ENCODE measurements around the gene CACNA1G. TPM values are rescaled to one million over a fixed set of nuclear protein-coding genes. Genes with fewer than 3 reads are reported as not detected.

CACNA1G gene
- total RNA-seq, 1 experiment from 2014 or later = 6.7 TPM

- no peak for ATAC-seq
- CTCF ChIA-PET = interaction anchor here (0.6 to 5.7 kb wide), 7 partner anchors 8 to 436 kb away, joined by 3 to 41 read pairs (median 4); no protein-coding TSS in a partner anchor
Measured at GRCh38 chr17:50620237-50620636, 59.7 kb downstream of the CACNA1G start.

More at GRCh38 chr17:50620237-50620636, 59.7 kb downstream of the CACNA1G start:
- TF ChIP-seq JAZF1 (CRISPR knock-in tag; IDR thresholded peaks at IDR 0.05) (no peak), ZNF317 (CRISPR knock-in tag; IDR thresholded peaks at IDR 0.05; ENCODE audit: borderline replicate concordance, low read depth) (no peak), IRF1 (CRISPR knock-in tag; IDR thresholded peaks at IDR 0.05) (no peak), GRHL2 (CRISPR knock-in tag; IDR thresholded peaks at IDR 0.05; ENCODE audit: insufficient replicate concordance, severe bottlenecking) (no peak), FOXP4 (CRISPR knock-in tag; IDR thresholded peaks at IDR 0.05) (no peak), ZNF425 (CRISPR knock-in tag; conservative IDR thresholded peaks at IDR 0.05) (no peak), ZNF263 (CRISPR knock-in tag; IDR thresholded peaks at IDR 0.05; ENCODE audit: low read depth) (no peak), NR3C1 (CRISPR knock-in tag; conservative IDR thresholded peaks at IDR 0.05; ENCODE audit: low read depth) (no peak), AFF4 (CRISPR knock-in tag; IDR thresholded peaks at IDR 0.05; ENCODE audit: borderline replicate concordance) (no peak), ZBTB43 (CRISPR knock-in tag; IDR thresholded peaks at IDR 0.05) (no peak), TCF7 (CRISPR knock-in tag; IDR thresholded peaks at IDR 0.05; ENCODE audit: low read depth) (no peak), ATF3 (CRISPR knock-in tag; conservative IDR thresholded peaks at IDR 0.05) (no peak), MLX (CRISPR knock-in tag; IDR thresholded peaks at IDR 0.05) (no peak), SP1 (CRISPR knock-in tag; conservative IDR thresholded peaks at IDR 0.05) (no peak), ZNF281 (CRISPR knock-in tag; IDR thresholded peaks at IDR 0.05) (no peak), ATF1 (CRISPR knock-in tag; IDR thresholded peaks at IDR 0.05) (no peak)
- Mint-ChIP-seq H3K36me3 (no peaks in the 10 kb centered on the region), H3K9me3 (no peaks in the 10 kb centered on the region), H3K27ac (no peak overlapping the region), H3K4me3 (no peak overlapping the region), H3K4me1 (peaks cover 14% of the 10 kb centered on the region), H3K27me3 (ENCODE audit: low read depth) (peaks cover 4% of the 10 kb centered on the region)
- no peak for DNase-seq (ENCODE audit: low spot score)
- POLR2A ChIA-PET = interaction anchor here (0.8 kb wide), 1 partner anchor 246 kb away, joined by 3 read pairs; the partner anchor contains the start of gene TOB1
